ENCODE measurements around the gene SNAPC4.

- TF ChIP-seq POLR2A (IDR thresholded peaks at IDR 0.05; ENCODE audit: low read length): no peak
- TF ChIP-seq GATA1 (IDR thresholded peaks at IDR 0.05; ENCODE audit: low read depth, low read length): no peak
Observed at GRCh38 chr9:136433849-136434579, 34.0 kb upstream of the SNAPC4 start.

Measured in erythroblast (primary cell).